ENCODE data around the gene GRIK4.

The GRIK4 gene

GRCh38 chr11:120871924-120872323 lies 360.4 kb downstream of the GRIK4 start:
- Histone ChIP-seq H3K27me3 (ENCODE audit: control insufficient read depth, insufficient read depth, low read length) (peaks cover 10% of the 10 kb centered on the region), H3K4me3 (ENCODE audit: low read depth, low read length) (no peak overlapping the region), H3K9me3 (ENCODE audit: control insufficient read depth, insufficient read depth, low read depth, low read length) (no peaks in the 10 kb centered on the region), H3K36me3 (ENCODE audit: control insufficient read depth, insufficient read depth, low read length) (peaks cover 4% of the 10 kb centered on the region), H3K27ac (ENCODE audit: low read depth, low read length) (no peak overlapping the region), H3K4me1 (ENCODE audit: control insufficient read depth, insufficient read depth, low read length) (peaks cover 25% of the 10 kb centered on the region; the same call in 1 of the 2 replicates), H3K9ac (ENCODE audit: low read length) (no peak overlapping the region)

- no peak overlapping the region for H3K4me3 ChIP-seq (ENCODE audit: low read depth, low read length)
- H3K27me3 ChIP-seq (ENCODE audit: control insufficient read depth, insufficient read depth, low read length) = no peaks in the 10 kb centered on the region; the same call in 1 of the 2 replicates
- H3K9me3 ChIP-seq (ENCODE audit: control insufficient read depth, insufficient read depth, low read depth, low read length) = no peaks in the 10 kb centered on the region
- peaks cover 4% of the 10 kb centered on the region for H3K36me3 ChIP-seq (ENCODE audit: control insufficient read depth, insufficient read depth, low read length)
- H3K4me1 ChIP-seq (ENCODE audit: control insufficient read depth, insufficient read depth, low read length) = peaks cover 13% of the 10 kb centered on the region; the same call in 1 of the 2 replicates
- H3K27ac ChIP-seq (ENCODE audit: low read depth, low read length) = no peak overlapping the region
- H3K9ac ChIP-seq (ENCODE audit: low read length) = no peak overlapping the region
These were observed 362.6 kb downstream of the GRIK4 start for GRCh38 chr11:120873966-120874735.

GRCh38 chr11:120875986-120876385 lies 364.4 kb downstream of the GRIK4 start:
- peaks cover 13% of the 10 kb centered on the region; the same call in 1 of the 2 replicates for H3K4me1 ChIP-seq (ENCODE audit: control insufficient read depth, insufficient read depth, low read length)
- no peaks in the 10 kb centered on the region for H3K27me3 ChIP-seq (ENCODE audit: control insufficient read depth, insufficient read depth, low read length)
- H3K4me3 ChIP-seq (ENCODE audit: low read depth, low read length) = no peak overlapping the region
- peaks cover 4% of the 10 kb centered on the region for H3K36me3 ChIP-seq (ENCODE audit: control insufficient read depth, insufficient read depth, low read length)
- no peak overlapping the region for H3K9ac ChIP-seq (ENCODE audit: low read length)
- no peaks in the 10 kb centered on the region for H3K9me3 ChIP-seq (ENCODE audit: control insufficient read depth, insufficient read depth, low read depth, low read length)
- H3K27ac ChIP-seq (ENCODE audit: low read depth, low read length) = no peak overlapping the region

- Histone ChIP-seq H3K36me3 (ENCODE audit: control insufficient read depth, insufficient read depth, low read length) (peaks cover 4% of the 10 kb centered on the region), H3K9ac (ENCODE audit: low read length) (no peak overlapping the region), H3K4me3 (ENCODE audit: low read depth, low read length) (no peak overlapping the region), H3K4me1 (ENCODE audit: control insufficient read depth, insufficient read depth, low read length) (peaks cover 5% of the 10 kb centered on the region; the same call in 1 of the 2 replicates), H3K27ac (ENCODE audit: low read depth, low read length) (no peak overlapping the region), H3K9me3 (ENCODE audit: control insufficient read depth, insufficient read depth, low read depth, low read length) (no peaks in the 10 kb centered on the region), H3K27me3 (ENCODE audit: control insufficient read depth, insufficient read depth, low read length) (no peaks in the 10 kb centered on the region)
These were observed 366.3 kb downstream of the GRIK4 start for GRCh38 chr11:120877746-120878365.

- H3K27ac ChIP-seq (ENCODE audit: low read depth, low read length) = no peak overlapping the region
- peaks cover 4% of the 10 kb centered on the region for H3K36me3 ChIP-seq (ENCODE audit: control insufficient read depth, insufficient read depth, low read length)
- H3K4me3 ChIP-seq (ENCODE audit: low read depth, low read length) = no peak overlapping the region
- no peaks in the 10 kb centered on the region for H3K9me3 ChIP-seq (ENCODE audit: control insufficient read depth, insufficient read depth, low read depth, low read length)
- no peaks in the 10 kb centered on the region for H3K27me3 ChIP-seq (ENCODE audit: control insufficient read depth, insufficient read depth, low read length)
- H3K9ac ChIP-seq (ENCODE audit: low read length) = no peak overlapping the region
- peaks cover 5% of the 10 kb centered on the region; the same call in 1 of the 2 replicates for H3K4me1 ChIP-seq (ENCODE audit: control insufficient read depth, insufficient read depth, low read length)
These were observed 367.2 kb downstream of the GRIK4 start for GRCh38 chr11:120878781-120879180.

GRCh38 chr11:120880498-120881175 lies 369.1 kb downstream of the GRIK4 start:
- Histone ChIP-seq H3K36me3 (ENCODE audit: control insufficient read depth, insufficient read depth, low read length) (peaks cover 4% of the 10 kb centered on the region), H3K4me1 (ENCODE audit: control insufficient read depth, insufficient read depth, low read length) (peaks cover 16% of the 10 kb centered on the region), H3K27ac (ENCODE audit: low read depth, low read length) (no peak overlapping the region), H3K4me3 (ENCODE audit: low read depth, low read length) (no peak overlapping the region), H3K9ac (ENCODE audit: low read length) (no peak overlapping the region), H3K27me3 (ENCODE audit: control insufficient read depth, insufficient read depth, low read length) (no peaks in the 10 kb centered on the region), H3K9me3 (ENCODE audit: control insufficient read depth, insufficient read depth, low read depth, low read length) (no peaks in the 10 kb centered on the region)

- no peak overlapping the region for H3K4me3 ChIP-seq (ENCODE audit: low read depth, low read length)
- H3K27ac ChIP-seq (ENCODE audit: low read depth, low read length) = no peak overlapping the region
- H3K9me3 ChIP-seq (ENCODE audit: control insufficient read depth, insufficient read depth, low read depth, low read length) = 0 out of 2 replicates have a peak, but pooled peaks cover 3% of the 10 kb centered on the region
- no peak overlapping the region for H3K9ac ChIP-seq (ENCODE audit: low read length)
- no peaks in the 10 kb centered on the region for H3K36me3 ChIP-seq (ENCODE audit: control insufficient read depth, insufficient read depth, low read length)
- no peaks in the 10 kb centered on the region for H3K27me3 ChIP-seq (ENCODE audit: control insufficient read depth, insufficient read depth, low read length)
- peaks cover 16% of the 10 kb centered on the region for H3K4me1 ChIP-seq (ENCODE audit: control insufficient read depth, insufficient read depth, low read length)
These were observed 370.0 kb downstream of the GRIK4 start for GRCh38 chr11:120881596-120881995.

GRCh38 chr11:120882175-120882574 lies 370.6 kb downstream of the GRIK4 start:
- H3K9me3 ChIP-seq (ENCODE audit: control insufficient read depth, insufficient read depth, low read depth, low read length) = 0 out of 2 replicates have a peak, but pooled peaks cover 3% of the 10 kb centered on the region

GRCh38 chr11:120883404-120884080 lies 372.0 kb downstream of the GRIK4 start:
- peaks cover 16% of the 10 kb centered on the region for H3K4me1 ChIP-seq (ENCODE audit: control insufficient read depth, insufficient read depth, low read length)
- H3K36me3 ChIP-seq (ENCODE audit: control insufficient read depth, insufficient read depth, low read length) = no peaks in the 10 kb centered on the region
- no peak overlapping the region for H3K4me3 ChIP-seq (ENCODE audit: low read depth, low read length)
- no peak overlapping the region for H3K27ac ChIP-seq (ENCODE audit: low read depth, low read length)
- no peak overlapping the region for H3K9ac ChIP-seq (ENCODE audit: low read length)
- H3K9me3 ChIP-seq (ENCODE audit: control insufficient read depth, insufficient read depth, low read depth, low read length) = 0 out of 2 replicates have a peak, but pooled peaks cover 3% of the 10 kb centered on the region
- H3K27me3 ChIP-seq (ENCODE audit: control insufficient read depth, insufficient read depth, low read length) = no peaks in the 10 kb centered on the region

More at GRCh38 chr11:120882175-120882574, 370.6 kb downstream of the GRIK4 start:
- H3K4me3 ChIP-seq (ENCODE audit: low read depth, low read length) = no peak overlapping the region
- no peak overlapping the region for H3K9ac ChIP-seq (ENCODE audit: low read length)
- no peaks in the 10 kb centered on the region for H3K27me3 ChIP-seq (ENCODE audit: control insufficient read depth, insufficient read depth, low read length)
- no peaks in the 10 kb centered on the region for H3K36me3 ChIP-seq (ENCODE audit: control insufficient read depth, insufficient read depth, low read length)
- H3K27ac ChIP-seq (ENCODE audit: low read depth, low read length) = no peak overlapping the region
- H3K4me1 ChIP-seq (ENCODE audit: control insufficient read depth, insufficient read depth, low read length) = peaks cover 16% of the 10 kb centered on the region

GRCh38 chr11:120884154-120885020 lies 372.8 kb downstream of the GRIK4 start:
- Histone ChIP-seq H3K4me3 (ENCODE audit: low read depth, low read length) (no peak overlapping the region), H3K36me3 (ENCODE audit: control insufficient read depth, insufficient read depth, low read length) (no peaks in the 10 kb centered on the region), H3K4me1 (ENCODE audit: control insufficient read depth, insufficient read depth, low read length) (peaks cover 16% of the 10 kb centered on the region), H3K9me3 (ENCODE audit: control insufficient read depth, insufficient read depth, low read depth, low read length) (0 out of 2 replicates have a peak, but pooled peaks cover 3% of the 10 kb centered on the region), H3K27ac (ENCODE audit: low read depth, low read length) (no peak overlapping the region), H3K9ac (ENCODE audit: low read length) (no peak overlapping the region), H3K27me3 (ENCODE audit: control insufficient read depth, insufficient read depth, low read length) (no peaks in the 10 kb centered on the region)
